ENCODE results near the gene MYLK3.

- no peak for TF ChIP-seq CTCF (IDR thresholded peaks at IDR 0.05)
- TF ChIP-seq POLR2A (IDR thresholded peaks at IDR 0.05), result no peak
These were observed 29.9 kb downstream of the MYLK3 start for GRCh38 chr16:46718214-46718613.
